GM13976 (cell line): ENCODE results near the gene HERC2.

Experiments
- DNase-seq: peaks from one replicate; pipeline ENCODE4 v3.0.0; 2012; ENCODE audit warnings: low spot score
- CTCF ChIP-seq: IDR thresholded peaks from 2 replicates; pipeline ENCODE4 v1.5.1; 2012; ENCODE audit warnings: borderline replicate concordance, mild to moderate bottlenecking; ENCODE audit not compliant: insufficient read depth; ENCODE audit errors: extremely low read depth, missing control alignments, control extremely low read depth
- in situ Hi-C: fragments of 300-500 bp; cut with MboI; formaldehyde crosslinking; loops from one replicate; pipeline ENCODE4 v1.12.0; 2022; ENCODE audit warnings: low sequenced_read_pairs, mixed read lengths, inconsistent platforms; ENCODE audit not compliant: unreplicated experiment

The HERC2 gene

DNA sequence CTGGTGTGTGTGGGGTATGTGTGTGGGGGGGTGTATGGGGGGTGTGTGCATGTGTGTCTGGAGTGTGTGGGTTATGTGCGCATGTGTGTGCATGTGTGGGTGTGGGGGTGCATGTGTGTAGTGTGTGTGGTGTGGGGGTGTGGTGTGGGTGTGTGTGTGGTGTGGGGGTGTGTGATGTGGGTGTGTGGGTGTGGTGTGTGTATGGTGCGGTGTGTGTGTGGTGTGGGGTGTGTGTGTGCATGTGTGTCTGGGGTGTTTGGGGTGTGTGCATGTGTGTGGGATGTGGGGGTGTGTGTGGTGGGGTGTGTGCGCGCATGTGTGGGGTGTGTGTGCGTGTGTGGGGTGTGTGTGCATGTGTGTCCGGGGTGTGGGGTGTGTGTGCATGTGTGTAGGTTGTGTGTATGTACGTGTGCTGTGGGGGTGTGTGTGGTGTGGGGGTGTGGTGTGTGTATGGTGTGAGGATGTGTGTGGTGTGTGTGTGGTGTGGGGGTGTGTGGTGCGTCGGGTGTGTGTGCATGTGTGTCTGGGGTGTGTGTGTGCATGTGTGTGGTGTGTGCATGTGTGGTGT lies 216.7 kb downstream of the HERC2 start:
- in situ Hi-C loops, result no loop called here
- no peak for TF ChIP-seq CTCF
- no peak for DNase-seq

- in situ Hi-C loops, result no loop called here
- TF ChIP-seq CTCF, result no peak
- DNase-seq, result no peak
Measured at GRCh38 chr15:28104326-28104725, 217.7 kb downstream of the HERC2 start.

GRCh38 chr15:28103831-28104230 lies 218.1 kb downstream of the HERC2 start:
- no peak for DNase-seq
- no peak for TF ChIP-seq CTCF
- in situ Hi-C loops, result no loop called here

- no peak for TF ChIP-seq CTCF
- DNase-seq, result no peak
- in situ Hi-C loops, result no loop called here
Measured at GRCh38 chr15:28101983-28102441, 220.0 kb downstream of the HERC2 start.

- DNase-seq, result no peak
- in situ Hi-C loops, result no loop called here
- TF ChIP-seq CTCF, result no peak
Measured at GRCh38 chr15:28101201-28101600, 220.8 kb downstream of the HERC2 start.

DNA sequence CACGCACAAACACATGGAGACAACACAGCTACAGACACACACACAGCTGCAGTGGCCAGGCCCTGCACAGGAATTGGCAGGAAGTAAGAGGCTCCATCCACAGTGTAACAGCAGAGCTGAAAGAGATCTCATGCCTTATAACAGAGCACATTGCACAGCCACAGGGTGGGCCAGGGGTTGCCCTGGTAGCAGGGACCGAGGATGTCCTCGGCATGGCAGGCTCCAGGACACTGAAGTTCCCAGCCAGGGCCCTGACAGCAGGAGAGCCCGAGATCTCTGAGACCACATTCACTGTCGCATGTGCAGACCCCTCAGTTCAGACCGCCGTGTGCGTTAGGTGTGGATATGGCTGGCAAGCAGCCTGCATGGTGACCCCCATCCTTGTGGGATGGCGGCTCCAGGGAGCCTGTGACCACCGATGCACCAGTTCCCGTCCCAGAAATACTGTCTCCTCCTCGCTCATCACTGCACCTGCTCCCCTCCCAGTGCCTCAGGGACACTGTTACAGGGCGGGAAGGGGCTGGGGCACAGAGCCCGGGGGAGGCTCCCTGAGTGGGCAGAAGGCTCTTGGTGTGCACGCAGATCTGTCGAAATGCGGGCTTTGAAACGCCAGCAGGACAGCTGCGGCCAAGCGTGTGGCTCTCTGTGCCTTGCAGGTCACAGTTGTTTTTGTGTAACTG lies 221.3 kb downstream of the HERC2 start:
- TF ChIP-seq CTCF, result no peak
- DNase-seq, result no peak
- in situ Hi-C loops, result no loop called here
